Neural cell (in vitro differentiated cells): ENCODE results near the gene FAM181B. TPM values are rescaled to one million over a fixed set of nuclear protein-coding genes. Genes with fewer than 3 reads are reported as not detected.

Experiments used
- H2AFZ ChIP-seq: fragments of 200-600, 300-800 bp; sonication (generic), shearing (Covaris generic); 2 replicates; pipeline ENCODE4 v1.6.0; 2014; ENCODE audit warnings: low read depth, mild to moderate bottlenecking, antibody characterized with exemption, low read length, moderate library complexity
- H3F3A ChIP-seq: fragments of 200-600 bp; shearing (Covaris generic); 2 replicates; pipeline ENCODE4 v1.6.1; 2016; ENCODE audit warnings: mild to moderate bottlenecking, moderate library complexity, mixed read lengths, antibody characterized with exemption, low read length; ENCODE audit not compliant: insufficient read depth, poor library complexity, severe bottlenecking
- H3K27ac ChIP-seq: fragments of 200-600, 300-800 bp; sonication (generic), shearing (Covaris generic); 2 replicates; pipeline ENCODE4 v1.5.1; 2014; ENCODE audit warnings: mild to moderate bottlenecking, low read length, moderate library complexity
- H3K27me3 ChIP-seq: fragments of 300-800, 200-600 bp; sonication (generic), shearing (Covaris generic); 2 replicates; pipeline ENCODE4 v1.6.0; 2014; ENCODE audit warnings: mild to moderate bottlenecking, low read depth, low read length, moderate library complexity; ENCODE audit not compliant: insufficient read depth
- H3K36me3 ChIP-seq: fragments of 300-800, 200-600 bp; sonication (generic), shearing (Covaris generic); 2 replicates; pipeline ENCODE4 v1.5.1; 2014; ENCODE audit warnings: mild to moderate bottlenecking, antibody characterized with exemption, low read length, moderate library complexity; ENCODE audit not compliant: insufficient read depth
- H3K4me2 ChIP-seq: fragments of 300-800, 200-600 bp; sonication (generic), shearing (Covaris generic); 2 replicates; pipeline ENCODE4 v1.6.0; 2014; ENCODE audit warnings: mild to moderate bottlenecking, low read length
- H3K4me3 ChIP-seq: fragments of 300-800, 200-600 bp; sonication (generic), shearing (Covaris generic); 2 replicates; pipeline ENCODE4 v1.5.1; 2014; ENCODE audit warnings: mild to moderate bottlenecking, low read length, moderate library complexity
- H3K79me2 ChIP-seq: fragments of 200-600 bp; shearing (Covaris generic); replicated peaks from 2 replicates; pipeline ENCODE4 v1.6.0; 2014; ENCODE audit warnings: mild to moderate bottlenecking, low read length, moderate library complexity; ENCODE audit not compliant: insufficient read depth
- H3K9ac ChIP-seq: fragments of 300-800, 200-600 bp; sonication (generic), shearing (Covaris generic); 2 replicates; pipeline ENCODE4 v1.6.1; 2016; ENCODE audit warnings: mild to moderate bottlenecking, low read length, mixed read lengths
- H3K9me2 ChIP-seq: fragments of 200-600 bp; shearing (Covaris generic); 2 replicates; pipeline ENCODE4 v1.6.1; 2016; ENCODE audit warnings: mild to moderate bottlenecking, low read length, mixed read lengths; ENCODE audit not compliant: insufficient read depth
- H3K9me3 ChIP-seq: fragments of 200-600, 300-800 bp; sonication (generic), shearing (Covaris generic); 2 replicates; pipeline ENCODE4 v1.6.1; 2016; ENCODE audit warnings: mild to moderate bottlenecking, mixed run types, low read length, moderate library complexity, mixed read lengths
- H4K20me1 ChIP-seq: fragments of 200-600 bp; shearing (Covaris generic); 2 replicates; pipeline ENCODE4 v1.6.1; 2016; ENCODE audit warnings: mild to moderate bottlenecking, mixed run types; ENCODE audit not compliant: insufficient read depth
- EP300 ChIP-seq: fragments of 450-650 bp; conservative IDR thresholded peaks from 2 replicates; pipeline ENCODE4 v1.6.1; 2014; ENCODE audit warnings: antibody characterized with exemption, mild to moderate bottlenecking, moderate library complexity; ENCODE audit not compliant: poor library complexity, severe bottlenecking
- EZH2 ChIP-seq: fragments of 200-600, 300-800 bp; shearing (Covaris generic), sonication (generic); IDR thresholded peaks from 2 replicates; pipeline ENCODE4 v1.6.1; 2014; ENCODE audit warnings: antibody characterized with exemption, low read length, borderline replicate concordance, mild to moderate bottlenecking; ENCODE audit not compliant: insufficient read depth, poor library complexity, severe bottlenecking
- MXI1 ChIP-seq: fragments of 450-650 bp; conservative IDR thresholded peaks from 2 replicates; pipeline ENCODE4 v1.6.1; 2014; ENCODE audit warnings: antibody characterized with exemption, mild to moderate bottlenecking; ENCODE audit not compliant: poor library complexity, severe bottlenecking
- POLR2AphosphoS5 ChIP-seq: IDR thresholded peaks from 2 replicates; pipeline ENCODE4 v1.6.1; 2012
- RAD21 ChIP-seq: fragments of 450-650 bp; conservative IDR thresholded peaks from 2 replicates; pipeline ENCODE4 v1.6.1; 2014; ENCODE audit warnings: antibody characterized with exemption, mild to moderate bottlenecking, moderate library complexity
- SMC3 ChIP-seq: fragments of 450-650 bp; conservative IDR thresholded peaks from 2 replicates; pipeline ENCODE4 v1.6.1; 2014; ENCODE audit warnings: antibody characterized with exemption, mild to moderate bottlenecking, moderate library complexity; ENCODE audit not compliant: poor library complexity
- TAF1 ChIP-seq: IDR thresholded peaks from 2 replicates; pipeline ENCODE4 v1.6.1; 2012; ENCODE audit warnings: low read depth
- polyA plus RNA-seq: library from polyadenylated mRNA; depleted of rRNA; stranded (reverse); fragments of >200 nt; gene quantifications from 2 replicates; pipeline ENCODE4 v1.2.3, GENCODE V29; 2014
- TF ChIP-seq, protein P1 (sequence below): fragments of 450-650 bp; IDR thresholded peaks from 2 replicates; pipeline ENCODE4 v1.5.1; 2014; ENCODE audit warnings: antibody characterized with exemption, mild to moderate bottlenecking, moderate library complexity; ENCODE audit not compliant: poor library complexity, severe bottlenecking
- TF ChIP-seq, protein P2 (sequence below): IDR thresholded peaks from 2 replicates; pipeline ENCODE4 v1.6.1; 2012; ENCODE audit warnings: borderline replicate concordance

The FAM181B gene
- polyA plus RNA-seq, 1 donor from 2014 or later, result 1.3 TPM

DNA sequence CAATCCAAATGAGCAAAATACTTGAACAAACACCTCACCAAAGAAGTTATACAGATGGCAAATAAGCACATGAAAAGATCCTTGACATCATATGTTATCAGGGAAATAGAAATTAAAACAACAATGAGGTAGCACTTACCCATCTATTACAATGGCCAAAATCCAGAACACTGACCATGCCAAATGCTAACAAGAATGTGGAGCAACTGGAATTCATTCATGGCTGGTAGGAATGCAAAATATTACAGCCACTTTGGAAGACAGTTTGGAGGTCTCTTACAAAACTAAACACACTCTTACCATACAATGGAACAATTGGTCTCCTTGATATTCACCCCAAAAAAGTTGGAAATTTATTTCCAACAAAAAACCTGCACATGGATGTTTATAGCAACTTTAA is 19.1 kb upstream of the FAM181B start:
- Histone ChIP-seq H3K27me3 (no peaks in the 10 kb centered on the region), H3K27ac (no peak overlapping the region), H3K4me3 (no peak overlapping the region)

DNA sequence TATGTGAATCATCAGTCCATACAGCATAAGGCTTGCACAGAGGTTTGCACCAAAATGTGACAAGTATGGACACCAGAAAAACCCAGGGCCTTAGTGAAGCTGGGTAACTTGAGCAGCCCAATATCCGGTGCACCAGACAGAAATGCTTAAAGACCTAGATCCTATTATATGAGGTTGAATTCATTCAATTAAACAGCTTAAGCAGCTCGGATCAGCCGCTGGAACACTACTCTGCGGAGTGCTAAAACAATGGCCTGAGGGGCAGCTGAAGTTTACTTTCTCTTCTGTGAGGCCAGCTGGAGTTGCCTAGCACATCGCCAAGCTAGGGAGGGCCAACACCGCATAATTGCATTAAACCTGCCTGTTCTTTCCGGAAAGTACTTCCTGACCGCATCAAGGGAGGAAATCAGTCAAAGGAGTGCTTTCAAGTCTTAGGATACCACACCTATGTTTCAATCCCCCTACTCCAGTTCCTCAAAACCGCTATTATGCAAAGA is 17.0 kb upstream of the FAM181B start:
- Histone ChIP-seq H3K9me2 (no peaks in the 10 kb centered on the region), H3K27me3 (no peaks in the 10 kb centered on the region), H3K79me2 (no peaks in the 10 kb centered on the region), H3K9ac (no peak overlapping the region), H3K4me2 (no peak overlapping the region), H2AFZ (no peak overlapping the region), H3F3A (no peaks in the 10 kb centered on the region), H3K4me3 (no peak overlapping the region), H3K36me3 (no peaks in the 10 kb centered on the region), H4K20me1 (no peaks in the 10 kb centered on the region), H3K9me3 (no peaks in the 10 kb centered on the region), H3K27ac (no peak overlapping the region)
- TF ChIP-seq EZH2 (no peak), SMC3 (no peak), RAD21 (no peak), EP300 (no peak), POLR2AphosphoS5 (no peak), MXI1 (no peak), TAF1 (no peak)
- TF ChIP-seq, protein P1, sequence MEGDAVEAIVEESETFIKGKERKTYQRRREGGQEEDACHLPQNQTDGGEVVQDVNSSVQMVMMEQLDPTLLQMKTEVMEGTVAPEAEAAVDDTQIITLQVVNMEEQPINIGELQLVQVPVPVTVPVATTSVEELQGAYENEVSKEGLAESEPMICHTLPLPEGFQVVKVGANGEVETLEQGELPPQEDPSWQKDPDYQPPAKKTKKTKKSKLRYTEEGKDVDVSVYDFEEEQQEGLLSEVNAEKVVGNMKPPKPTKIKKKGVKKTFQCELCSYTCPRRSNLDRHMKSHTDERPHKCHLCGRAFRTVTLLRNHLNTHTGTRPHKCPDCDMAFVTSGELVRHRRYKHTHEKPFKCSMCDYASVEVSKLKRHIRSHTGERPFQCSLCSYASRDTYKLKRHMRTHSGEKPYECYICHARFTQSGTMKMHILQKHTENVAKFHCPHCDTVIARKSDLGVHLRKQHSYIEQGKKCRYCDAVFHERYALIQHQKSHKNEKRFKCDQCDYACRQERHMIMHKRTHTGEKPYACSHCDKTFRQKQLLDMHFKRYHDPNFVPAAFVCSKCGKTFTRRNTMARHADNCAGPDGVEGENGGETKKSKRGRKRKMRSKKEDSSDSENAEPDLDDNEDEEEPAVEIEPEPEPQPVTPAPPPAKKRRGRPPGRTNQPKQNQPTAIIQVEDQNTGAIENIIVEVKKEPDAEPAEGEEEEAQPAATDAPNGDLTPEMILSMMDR, result no peak
- TF ChIP-seq, protein P2, sequence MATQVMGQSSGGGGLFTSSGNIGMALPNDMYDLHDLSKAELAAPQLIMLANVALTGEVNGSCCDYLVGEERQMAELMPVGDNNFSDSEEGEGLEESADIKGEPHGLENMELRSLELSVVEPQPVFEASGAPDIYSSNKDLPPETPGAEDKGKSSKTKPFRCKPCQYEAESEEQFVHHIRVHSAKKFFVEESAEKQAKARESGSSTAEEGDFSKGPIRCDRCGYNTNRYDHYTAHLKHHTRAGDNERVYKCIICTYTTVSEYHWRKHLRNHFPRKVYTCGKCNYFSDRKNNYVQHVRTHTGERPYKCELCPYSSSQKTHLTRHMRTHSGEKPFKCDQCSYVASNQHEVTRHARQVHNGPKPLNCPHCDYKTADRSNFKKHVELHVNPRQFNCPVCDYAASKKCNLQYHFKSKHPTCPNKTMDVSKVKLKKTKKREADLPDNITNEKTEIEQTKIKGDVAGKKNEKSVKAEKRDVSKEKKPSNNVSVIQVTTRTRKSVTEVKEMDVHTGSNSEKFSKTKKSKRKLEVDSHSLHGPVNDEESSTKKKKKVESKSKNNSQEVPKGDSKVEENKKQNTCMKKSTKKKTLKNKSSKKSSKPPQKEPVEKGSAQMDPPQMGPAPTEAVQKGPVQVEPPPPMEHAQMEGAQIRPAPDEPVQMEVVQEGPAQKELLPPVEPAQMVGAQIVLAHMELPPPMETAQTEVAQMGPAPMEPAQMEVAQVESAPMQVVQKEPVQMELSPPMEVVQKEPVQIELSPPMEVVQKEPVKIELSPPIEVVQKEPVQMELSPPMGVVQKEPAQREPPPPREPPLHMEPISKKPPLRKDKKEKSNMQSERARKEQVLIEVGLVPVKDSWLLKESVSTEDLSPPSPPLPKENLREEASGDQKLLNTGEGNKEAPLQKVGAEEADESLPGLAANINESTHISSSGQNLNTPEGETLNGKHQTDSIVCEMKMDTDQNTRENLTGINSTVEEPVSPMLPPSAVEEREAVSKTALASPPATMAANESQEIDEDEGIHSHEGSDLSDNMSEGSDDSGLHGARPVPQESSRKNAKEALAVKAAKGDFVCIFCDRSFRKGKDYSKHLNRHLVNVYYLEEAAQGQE, result no peak

More for the DNA sequence above, 19.1 kb upstream of the FAM181B start:
- Histone ChIP-seq H2AFZ (no peak overlapping the region), H3K9me2 (no peaks in the 10 kb centered on the region), H3K9me3 (no peaks in the 10 kb centered on the region), H3K36me3 (no peaks in the 10 kb centered on the region), H3K9ac (no peak overlapping the region), H4K20me1 (no peaks in the 10 kb centered on the region), H3F3A (no peaks in the 10 kb centered on the region), H3K79me2 (no peaks in the 10 kb centered on the region), H3K4me2 (no peak overlapping the region)
- TF ChIP-seq POLR2AphosphoS5, result no peak
- TF ChIP-seq, protein P2, result no peak
- TF ChIP-seq EZH2, result no peak
- no peak for TF ChIP-seq TAF1
- TF ChIP-seq SMC3, result no peak
- TF ChIP-seq RAD21, result no peak
- no peak for TF ChIP-seq MXI1
- TF ChIP-seq EP300, result no peak
- TF ChIP-seq, protein P1, result no peak
